Parathyroid adenoma (tissue), 2 donors: ENCODE results near the gene TENM4.

Experiments used
- H2AFZ ChIP-seq: fragments of 300-600 bp; sonication (generic); one replicate; pipeline ENCODE4 v1.7.0; 2017; ENCODE audit warnings: antibody characterized with exemption, mild to moderate bottlenecking
- H3K27ac ChIP-seq: fragments of 300-600 bp; sonication (generic); one replicate; pipeline ENCODE4 v1.7.0; 2017
- H3K27me3 ChIP-seq: fragments of 300-600 bp; sonication (generic); one replicate; pipeline ENCODE4 v1.7.0; 2017; ENCODE audit warnings: low read length; ENCODE audit not compliant: control insufficient read depth, insufficient read depth
- H3K36me3 ChIP-seq: fragments of 300-600 bp; sonication (generic); one replicate; pipeline ENCODE4 v1.7.0; 2017; ENCODE audit warnings: low read length; ENCODE audit not compliant: control insufficient read depth, insufficient read depth
- H3K4me1 ChIP-seq: fragments of 300-600 bp; sonication (generic); one replicate; pipeline ENCODE4 v1.7.0; 2017; ENCODE audit warnings: control low read depth
- H3K4me2 ChIP-seq: fragments of 300-600 bp; sonication (generic); one replicate; pipeline ENCODE4 v1.7.0; 2017; ENCODE audit warnings: low read length
- H3K4me3 ChIP-seq: fragments of 300-600 bp; sonication (generic); one replicate; pipeline ENCODE4 v1.7.0; 2017; ENCODE audit warnings: low read depth, low read length
- H3K79me2 ChIP-seq: fragments of 300-600 bp; sonication (generic); one replicate; pipeline ENCODE4 v1.7.0; 2017; ENCODE audit warnings: control low read depth
- H3K9ac ChIP-seq: fragments of 300-600 bp; sonication (generic); one replicate; pipeline ENCODE4 v1.7.0; 2017; ENCODE audit warnings: mild to moderate bottlenecking
- H3K9me3 ChIP-seq: fragments of 300-600 bp; sonication (generic); one replicate; pipeline ENCODE4 v1.7.0; 2017; ENCODE audit warnings: low read length; ENCODE audit not compliant: control insufficient read depth
- CTCF ChIP-seq: fragments of 300-600 bp; sonication (generic); IDR thresholded peaks from one replicate; pipeline ENCODE4 v1.7.0; 2017; ENCODE audit warnings: antibody characterized with exemption, mild to moderate bottlenecking
- donor health status: primary hyperparathyroidism.

The TENM4 gene

GRCh38 chr11:78838417-78838816 lies 602.4 kb downstream of the TENM4 start:
- Histone ChIP-seq H3K9me3 (no peaks in the 10 kb centered on the region), H3K4me1 (no peaks in the 10 kb centered on the region), H2AFZ (no peak overlapping the region), H3K4me2 (no peak overlapping the region), H3K27ac (no peak overlapping the region), H3K9ac (no peak overlapping the region), H3K27me3 (no peaks in the 10 kb centered on the region), H3K79me2 (no peaks in the 10 kb centered on the region), H3K4me3 (no peak overlapping the region), H3K36me3 (no peaks in the 10 kb centered on the region)
- TF ChIP-seq CTCF: peak; percentile 30

- Histone ChIP-seq H3K27me3 (no peaks in the 10 kb centered on the region), H3K9me3 (no peaks in the 10 kb centered on the region), H2AFZ (no peak overlapping the region), H3K4me3 (no peak overlapping the region), H3K36me3 (no peaks in the 10 kb centered on the region), H3K9ac (no peak overlapping the region), H3K4me2 (no peak overlapping the region), H3K27ac (no peak overlapping the region), H3K4me1 (no peaks in the 10 kb centered on the region), H3K79me2 (no peaks in the 10 kb centered on the region)
- no peak for TF ChIP-seq CTCF
Observed at GRCh38 chr11:78835646-78836045, 605.2 kb downstream of the TENM4 start.

GRCh38 chr11:78834886-78835285 lies 605.9 kb downstream of the TENM4 start:
- no peaks in the 10 kb centered on the region for H3K36me3 ChIP-seq
- TF ChIP-seq CTCF: no peak
- no peak overlapping the region for H3K9ac ChIP-seq
- no peak overlapping the region for H3K27ac ChIP-seq
- H3K4me3 ChIP-seq: no peak overlapping the region
- H3K9me3 ChIP-seq: no peaks in the 10 kb centered on the region
- no peaks in the 10 kb centered on the region for H3K27me3 ChIP-seq
- no peaks in the 10 kb centered on the region for H3K79me2 ChIP-seq
- no peaks in the 10 kb centered on the region for H3K4me1 ChIP-seq
- no peak overlapping the region for H3K4me2 ChIP-seq
- H2AFZ ChIP-seq: no peak overlapping the region

- Histone ChIP-seq H3K4me2 (no peak overlapping the region), H3K9me3 (no peaks in the 10 kb centered on the region), H3K36me3 (no peaks in the 10 kb centered on the region), H3K9ac (no peak overlapping the region), H3K27ac (no peak overlapping the region), H2AFZ (no peak overlapping the region), H3K4me3 (no peak overlapping the region), H3K4me1 (no peaks in the 10 kb centered on the region), H3K27me3 (no peaks in the 10 kb centered on the region), H3K79me2 (no peaks in the 10 kb centered on the region)
- no peak for TF ChIP-seq CTCF
Observed at GRCh38 chr11:78833237-78833636, 607.6 kb downstream of the TENM4 start.

- Histone ChIP-seq H3K27ac (no peak overlapping the region), H3K9me3 (no peaks in the 10 kb centered on the region), H3K4me2 (no peak overlapping the region), H3K9ac (no peak overlapping the region), H2AFZ (no peak overlapping the region), H3K36me3 (no peaks in the 10 kb centered on the region), H3K79me2 (no peaks in the 10 kb centered on the region), H3K4me1 (no peaks in the 10 kb centered on the region), H3K4me3 (no peak overlapping the region), H3K27me3 (no peaks in the 10 kb centered on the region)
- no peak for TF ChIP-seq CTCF
Observed at GRCh38 chr11:78832226-78832947, 608.4 kb downstream of the TENM4 start.
